Stimulated activated naive CD8-positive, alpha-beta T cell treated with anti-CD3 and anti-CD28 coated beads, Interleukin-15, Interleukin-2, amounts not matched to agents 100 ng/mL and 50 ng/mL, for 24 hours (primary cell): ENCODE results near the gene MMP10.
A peak's percentile ranks its signal among the peaks of the same experiment; 100 is the strongest.
"Not testable (repeated sequence)": the region's sequence is repeated elsewhere in the genome, so short reads cannot be mapped to it uniquely, and the experiment has no call there.

Experiments
- H3K27ac Mint-ChIP-seq: one replicate; pipeline ENCODE4 v1.8.0; 2021; ENCODE audit warnings: mild to moderate bottlenecking, mixed read lengths
- H3K27me3 Mint-ChIP-seq: one replicate; pipeline ENCODE4 v1.8.0; 2021; ENCODE audit warnings: mixed read lengths
- H3K36me3 Mint-ChIP-seq: one replicate; pipeline ENCODE4 v1.8.0; 2021; ENCODE audit warnings: low read depth, mixed read lengths
- H3K4me1 Mint-ChIP-seq: one replicate; pipeline ENCODE4 v1.8.0; 2021; ENCODE audit warnings: low read depth, mixed read lengths
- H3K4me3 Mint-ChIP-seq: one replicate; pipeline ENCODE4 v1.8.0; 2021; ENCODE audit warnings: mild to moderate bottlenecking, mixed read lengths
- H3K9me3 Mint-ChIP-seq: one replicate; pipeline ENCODE4 v1.8.0; 2021; ENCODE audit warnings: mixed read lengths

The MMP10 gene

GRCh38 chr11:102761646-102762238 is 18.7 kb downstream of the MMP10 start:
- Mint-ChIP-seq H3K4me3 (no peak overlapping the region), H3K36me3 (no peaks in the 10 kb centered on the region), H3K4me1 (peaks cover 7% of the 10 kb centered on the region), H3K27ac (no peak overlapping the region), H3K27me3 (peaks cover 26% of the 10 kb centered on the region), H3K9me3 (no peaks in the 10 kb centered on the region)

GRCh38 chr11:102760344-102761035 is 19.9 kb downstream of the MMP10 start:
- Mint-ChIP-seq H3K27me3 (peaks cover 31% of the 10 kb centered on the region), H3K27ac (peak overlapping the region; percentile 74), H3K4me1 (peaks cover 7% of the 10 kb centered on the region), H3K4me3 (no peak overlapping the region), H3K36me3 (no peaks in the 10 kb centered on the region), H3K9me3 (no peaks in the 10 kb centered on the region)

- Mint-ChIP-seq H3K4me1 (peaks cover 7% of the 10 kb centered on the region), H3K9me3 (no peaks in the 10 kb centered on the region), H3K36me3 (no peaks in the 10 kb centered on the region), H3K27me3 (peaks cover 40% of the 10 kb centered on the region), H3K27ac (no peak overlapping the region), H3K4me3 (no peak overlapping the region)
Measured at GRCh38 chr11:102757823-102758549, 22.4 kb downstream of the MMP10 start.

- H3K36me3 Mint-ChIP-seq: no peaks in the 10 kb centered on the region
- H3K9me3 Mint-ChIP-seq: no peaks in the 10 kb centered on the region
- H3K27me3 Mint-ChIP-seq: peaks cover 31% of the 10 kb centered on the region
- H3K27ac Mint-ChIP-seq: no peak overlapping the region
- no peaks in the 10 kb centered on the region for H3K4me1 Mint-ChIP-seq
- no peak overlapping the region for H3K4me3 Mint-ChIP-seq
Measured at GRCh38 chr11:102753267-102753666, 27.2 kb downstream of the MMP10 start.

GRCh38 chr11:102751673-102752072 is 28.8 kb downstream of the MMP10 start:
- Mint-ChIP-seq H3K36me3 (no peaks in the 10 kb centered on the region), H3K4me1 (no peaks in the 10 kb centered on the region), H3K4me3 (no peak overlapping the region), H3K27me3 (peaks cover 26% of the 10 kb centered on the region), H3K27ac (no peak overlapping the region), H3K9me3 (peaks cover 7% of the 10 kb centered on the region)

GRCh38 chr11:102749101-102749722 is 31.2 kb downstream of the MMP10 start:
- H3K9me3 Mint-ChIP-seq: peaks cover 7% of the 10 kb centered on the region
- no peaks in the 10 kb centered on the region for H3K4me1 Mint-ChIP-seq
- H3K27ac Mint-ChIP-seq: no peak overlapping the region
- H3K4me3 Mint-ChIP-seq: no peak overlapping the region
- H3K36me3 Mint-ChIP-seq: no peaks in the 10 kb centered on the region
- peaks cover 13% of the 10 kb centered on the region for H3K27me3 Mint-ChIP-seq

- H3K9me3 Mint-ChIP-seq, H3K4me1 Mint-ChIP-seq, H3K36me3 Mint-ChIP-seq, H3K27me3 Mint-ChIP-seq, H3K27ac Mint-ChIP-seq, H3K4me3 Mint-ChIP-seq: not testable (repeated sequence)
Measured at GRCh38 chr11:102746746-102747578, 33.5 kb downstream of the MMP10 start.

- Mint-ChIP-seq H3K9me3 (no peaks in the 10 kb centered on the region), H3K27me3 (peaks cover 13% of the 10 kb centered on the region), H3K4me3 (no peak overlapping the region), H3K36me3 (no peaks in the 10 kb centered on the region), H3K27ac (no peak overlapping the region), H3K4me1 (no peaks in the 10 kb centered on the region)
Measured at GRCh38 chr11:102734650-102735049, 45.8 kb downstream of the MMP10 start.

- Mint-ChIP-seq H3K4me1 (no peaks in the 10 kb centered on the region), H3K4me3 (no peak overlapping the region), H3K27me3 (peaks cover 13% of the 10 kb centered on the region), H3K27ac (no peak overlapping the region), H3K36me3 (no peaks in the 10 kb centered on the region), H3K9me3 (no peaks in the 10 kb centered on the region)
Measured at GRCh38 chr11:102733232-102733875, 47.1 kb downstream of the MMP10 start.

GRCh38 chr11:102730944-102731343 is 49.5 kb downstream of the MMP10 start:
- not testable (repeated sequence) for H3K4me1 Mint-ChIP-seq, H3K36me3 Mint-ChIP-seq, H3K27ac Mint-ChIP-seq, H3K9me3 Mint-ChIP-seq, H3K4me3 Mint-ChIP-seq, H3K27me3 Mint-ChIP-seq

GRCh38 chr11:102729849-102730815 is 50.3 kb downstream of the MMP10 start:
- Mint-ChIP-seq H3K27me3 (peaks cover 4% of the 10 kb centered on the region), H3K4me3 (no peak overlapping the region), H3K36me3 (no peaks in the 10 kb centered on the region), H3K9me3 (no peaks in the 10 kb centered on the region), H3K27ac (no peak overlapping the region), H3K4me1 (no peaks in the 10 kb centered on the region)

- H3K27ac Mint-ChIP-seq: no peak overlapping the region
- no peaks in the 10 kb centered on the region for H3K9me3 Mint-ChIP-seq
- no peaks in the 10 kb centered on the region for H3K4me1 Mint-ChIP-seq
- H3K36me3 Mint-ChIP-seq: no peaks in the 10 kb centered on the region
- H3K27me3 Mint-ChIP-seq: no peaks in the 10 kb centered on the region
- H3K4me3 Mint-ChIP-seq: no peak overlapping the region
Measured at GRCh38 chr11:102727890-102728289, 52.5 kb downstream of the MMP10 start.

GRCh38 chr11:102724904-102725500 is 55.4 kb downstream of the MMP10 start, which contains the start of gene MMP8:
TSS of gene MMP8 (minus strand) at chr11:102724954. CDS start at chr11:102724855, 99 bp downstream.
- no peaks in the 10 kb centered on the region for H3K4me1 Mint-ChIP-seq
- no peak within 1 kb of the TSS for H3K27ac Mint-ChIP-seq
- H3K27me3 Mint-ChIP-seq: peaks cover 3% of the 10 kb centered on the region
- H3K9me3 Mint-ChIP-seq: no peaks in the 10 kb centered on the region
- H3K36me3 Mint-ChIP-seq: no peaks in the 10 kb centered on the region
- no peak within 1 kb of the TSS for H3K4me3 Mint-ChIP-seq
